ENCODE data around the gene PDE2A.

Gene PDE2A

GRCh38 chr11:72704028-72704782 lies 30.0 kb upstream of the PDE2A start:
- H3K4me3 ChIP-seq (replicated peaks; ENCODE audit: low read depth, low read length), result no peak overlapping the region
- no peak for DNase-seq (ENCODE audit: extremely low read depth, insufficient read length)
- peaks cover 59% of the 10 kb centered on the region for H3K36me3 ChIP-seq (ENCODE audit: control insufficient read depth, insufficient read depth, low read length)
- TF ChIP-seq, protein P1, sequence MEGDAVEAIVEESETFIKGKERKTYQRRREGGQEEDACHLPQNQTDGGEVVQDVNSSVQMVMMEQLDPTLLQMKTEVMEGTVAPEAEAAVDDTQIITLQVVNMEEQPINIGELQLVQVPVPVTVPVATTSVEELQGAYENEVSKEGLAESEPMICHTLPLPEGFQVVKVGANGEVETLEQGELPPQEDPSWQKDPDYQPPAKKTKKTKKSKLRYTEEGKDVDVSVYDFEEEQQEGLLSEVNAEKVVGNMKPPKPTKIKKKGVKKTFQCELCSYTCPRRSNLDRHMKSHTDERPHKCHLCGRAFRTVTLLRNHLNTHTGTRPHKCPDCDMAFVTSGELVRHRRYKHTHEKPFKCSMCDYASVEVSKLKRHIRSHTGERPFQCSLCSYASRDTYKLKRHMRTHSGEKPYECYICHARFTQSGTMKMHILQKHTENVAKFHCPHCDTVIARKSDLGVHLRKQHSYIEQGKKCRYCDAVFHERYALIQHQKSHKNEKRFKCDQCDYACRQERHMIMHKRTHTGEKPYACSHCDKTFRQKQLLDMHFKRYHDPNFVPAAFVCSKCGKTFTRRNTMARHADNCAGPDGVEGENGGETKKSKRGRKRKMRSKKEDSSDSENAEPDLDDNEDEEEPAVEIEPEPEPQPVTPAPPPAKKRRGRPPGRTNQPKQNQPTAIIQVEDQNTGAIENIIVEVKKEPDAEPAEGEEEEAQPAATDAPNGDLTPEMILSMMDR (IDR thresholded peaks at IDR 0.05; ENCODE audit: insufficient read depth, low read length, poor library complexity, severe bottlenecking), result no peak
- no peaks in the 10 kb centered on the region for H3K27me3 ChIP-seq (replicated peaks; ENCODE audit: control insufficient read depth, insufficient read depth, low read length)

DNA sequence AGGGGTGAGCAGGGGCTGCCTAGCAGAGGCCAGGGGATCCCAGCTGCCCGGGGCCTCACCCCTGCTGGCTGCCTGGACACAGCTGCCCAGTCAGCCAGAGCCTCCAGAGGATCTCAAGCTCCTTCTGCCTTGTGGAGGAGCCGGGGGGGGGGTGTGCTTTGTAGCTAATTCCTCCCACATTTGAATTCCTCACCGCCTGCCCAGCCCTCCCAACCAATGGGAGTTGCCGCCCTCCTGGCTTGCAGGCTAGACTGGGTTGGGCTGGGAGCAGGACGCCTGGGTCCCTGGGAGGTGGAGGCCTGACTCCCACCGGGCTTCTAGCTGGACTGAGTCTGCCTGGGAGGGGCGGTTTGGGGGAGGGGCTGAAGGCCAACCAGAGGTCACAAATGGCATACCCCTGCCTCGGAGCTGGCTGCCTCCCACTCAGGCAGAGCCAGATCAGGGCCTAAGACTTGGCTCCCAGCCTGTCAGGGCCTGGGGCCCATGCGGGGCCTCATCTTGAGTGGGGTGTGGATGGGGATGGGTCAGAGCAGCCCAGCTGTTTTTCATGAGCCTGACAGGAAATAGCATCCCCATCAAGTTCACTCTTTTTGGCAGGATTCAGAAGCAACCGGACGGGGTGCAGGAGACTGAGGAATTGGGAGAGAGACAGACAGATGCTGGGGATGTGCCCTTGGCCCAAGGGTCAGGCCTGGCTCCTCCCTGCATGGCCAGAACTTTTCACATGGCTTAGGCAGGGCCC lies 29.2 kb upstream of the PDE2A start:
- Histone ChIP-seq H3K27me3 (replicated peaks; ENCODE audit: control insufficient read depth, insufficient read depth, low read length) (no peaks in the 10 kb centered on the region), H3K36me3 (ENCODE audit: control insufficient read depth, insufficient read depth, low read length) (peaks cover 64% of the 10 kb centered on the region), H3K4me3 (replicated peaks; ENCODE audit: low read depth, low read length) (no peak overlapping the region)
- no peak for DNase-seq (ENCODE audit: extremely low read depth, insufficient read length)
- TF ChIP-seq, protein P1 (IDR thresholded peaks at IDR 0.05; ENCODE audit: insufficient read depth, low read length, poor library complexity, severe bottlenecking), result no peak

- TF ChIP-seq, protein P1 (IDR thresholded peaks at IDR 0.05; ENCODE audit: insufficient read depth, low read length, poor library complexity, severe bottlenecking), result no peak
- peaks cover 66% of the 10 kb centered on the region for H3K36me3 ChIP-seq (ENCODE audit: control insufficient read depth, insufficient read depth, low read length)
- H3K27me3 ChIP-seq (replicated peaks; ENCODE audit: control insufficient read depth, insufficient read depth, low read length), result no peaks in the 10 kb centered on the region
- no peak for DNase-seq (ENCODE audit: extremely low read depth, insufficient read length)
- no peak overlapping the region for H3K4me3 ChIP-seq (replicated peaks; ENCODE audit: low read depth, low read length)
These were observed 28.5 kb upstream of the PDE2A start for GRCh38 chr11:72702577-72703241.

DNA sequence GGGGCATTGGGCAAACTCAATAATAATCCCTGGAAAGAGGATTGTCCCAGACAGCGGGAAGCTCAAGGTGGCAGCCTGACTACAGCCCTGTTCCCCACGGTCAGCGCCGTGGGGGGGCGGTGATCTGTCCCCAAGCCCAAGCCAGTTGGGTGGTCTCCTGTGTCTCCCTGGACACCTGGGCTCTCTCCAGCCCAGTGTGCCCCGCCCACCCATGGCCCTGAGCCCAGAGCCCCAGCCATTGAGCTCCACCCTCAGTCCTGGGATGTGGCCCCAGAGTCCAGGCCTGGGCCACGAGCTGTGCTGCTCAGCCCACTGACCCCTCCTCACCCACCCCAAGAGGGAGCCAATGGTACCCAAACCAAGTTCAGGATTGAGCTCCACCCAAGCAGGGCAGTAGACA lies 27.9 kb upstream of the PDE2A start:
- no peak for DNase-seq (ENCODE audit: extremely low read depth, insufficient read length)
- peaks cover 65% of the 10 kb centered on the region for H3K36me3 ChIP-seq (ENCODE audit: control insufficient read depth, insufficient read depth, low read length)
- TF ChIP-seq, protein P1 (IDR thresholded peaks at IDR 0.05; ENCODE audit: insufficient read depth, low read length, poor library complexity, severe bottlenecking), result no peak
- H3K4me3 ChIP-seq (replicated peaks; ENCODE audit: low read depth, low read length), result no peak overlapping the region
- no peaks in the 10 kb centered on the region for H3K27me3 ChIP-seq (replicated peaks; ENCODE audit: control insufficient read depth, insufficient read depth, low read length)

DNA sequence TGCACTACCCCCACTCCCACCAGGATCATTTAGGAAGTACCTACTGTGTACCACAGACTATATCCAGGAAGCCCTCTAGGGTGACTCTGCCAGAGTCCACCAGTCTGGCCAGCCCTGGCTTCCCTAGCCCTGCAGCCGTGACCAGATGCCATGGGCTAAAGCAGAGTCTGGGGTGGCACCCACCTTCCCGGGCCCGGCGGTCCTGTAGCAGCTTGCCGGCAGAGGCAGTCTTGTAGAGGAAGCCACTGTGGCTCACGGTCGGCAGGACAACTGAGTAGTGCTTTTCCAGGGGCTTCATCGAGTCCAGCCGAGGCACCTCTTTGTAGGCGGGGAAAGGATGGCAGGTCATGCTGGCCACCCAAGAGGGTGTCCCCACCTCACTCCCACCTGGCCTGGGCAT lies 27.2 kb upstream of the PDE2A start:
- Histone ChIP-seq H3K4me3 (replicated peaks; ENCODE audit: low read depth, low read length) (no peak overlapping the region), H3K27me3 (replicated peaks; ENCODE audit: control insufficient read depth, insufficient read depth, low read length) (no peaks in the 10 kb centered on the region), H3K36me3 (ENCODE audit: control insufficient read depth, insufficient read depth, low read length) (peaks cover 64% of the 10 kb centered on the region)
- TF ChIP-seq, protein P1 (IDR thresholded peaks at IDR 0.05; ENCODE audit: insufficient read depth, low read length, poor library complexity, severe bottlenecking), result no peak
- DNase-seq (ENCODE audit: extremely low read depth, insufficient read length), result no peak
